Activated CD4-positive, alpha-beta memory T cell treated with anti-CD3 and anti-CD28 coated beads for 36 hours (primary cell): ENCODE results near the gene WARS2. TPM values are rescaled to one million over a fixed set of nuclear protein-coding genes. Genes with fewer than 3 reads are reported as not detected.

Source experiments
- CTCF ChIA-PET: fragments of 350-600 bp; sonication (Branson Sonifier 250); formaldehyde crosslinking; loops from one replicate; lab custom pipeline; 2021; ENCODE audit warnings: antibody characterized with exemption, inconsistent platforms; lab: Charles Lee
- POLR2A ChIA-PET: fragments of 350-600 bp; sonication (Branson Sonifier 250); formaldehyde crosslinking; loops from one replicate; lab custom pipeline; 2021; ENCODE audit warnings: antibody characterized with exemption; lab: Charles Lee
- DNase-seq: peaks from one replicate; pipeline ENCODE4 v3.0.0-alpha.2; 2020
- H3K27ac Mint-ChIP-seq: one replicate; pipeline ENCODE4 v1.8.0; 2021; ENCODE audit warnings: mixed read lengths
- H3K27me3 Mint-ChIP-seq: one replicate; pipeline ENCODE4 v1.8.0; 2021; ENCODE audit warnings: mixed read lengths
- H3K36me3 Mint-ChIP-seq: one replicate; pipeline ENCODE4 v1.8.0; 2021; ENCODE audit warnings: mixed read lengths
- H3K4me1 Mint-ChIP-seq: one replicate; pipeline ENCODE4 v1.8.0; 2021; ENCODE audit warnings: low read depth, mixed read lengths
- H3K4me3 Mint-ChIP-seq: one replicate; pipeline ENCODE4 v1.8.0; 2021; ENCODE audit warnings: mild to moderate bottlenecking, mixed read lengths
- H3K9me3 Mint-ChIP-seq: one replicate; pipeline ENCODE4 v1.8.0; 2021; ENCODE audit warnings: mixed read lengths
- intact Hi-C: fragments of 100-400 bp; cut with micrococcal nuclease; formaldehyde crosslinking; loops from one replicate; pipeline ENCODE4 v1.15.1; 2023
- total RNA-seq, 2 experiments: library from RNA; stranded (reverse); gene quantifications; one replicate each; pipeline ENCODE4 v1.2.3, GENCODE V29; 2021

The WARS2 gene
- total RNA-seq, 2 experiments from 2014 or later: 16.7 to 18.2 TPM

GRCh38 chr1:118984086-118984721, 156.2 kb downstream of the WARS2 start:
- ChIA-PET POLR2A (no interaction called here), CTCF (interaction anchor here (1.1 kb wide), 1 partner anchor 11 kb away, joined by 4 read pairs; no protein-coding TSS in a partner anchor)
- no peak overlapping the region for H3K27ac Mint-ChIP-seq
- intact Hi-C loops: loop anchor here (2.0 kb wide), 1 partner anchor 17 kb away; no protein-coding TSS in a partner anchor
- peaks cover 80% of the 10 kb centered on the region for H3K27me3 Mint-ChIP-seq
- peaks cover 3% of the 10 kb centered on the region for H3K9me3 Mint-ChIP-seq
- H3K4me1 Mint-ChIP-seq: peaks cover 26% of the 10 kb centered on the region
- H3K4me3 Mint-ChIP-seq: no peak overlapping the region
- no peak for DNase-seq
- H3K36me3 Mint-ChIP-seq: peaks cover 38% of the 10 kb centered on the region

GRCh38 chr1:118983558-118984041, 156.9 kb downstream of the WARS2 start:
- H3K9me3 Mint-ChIP-seq: peaks cover 3% of the 10 kb centered on the region
- DNase-seq: no peak
- no peak overlapping the region for H3K4me3 Mint-ChIP-seq
- POLR2A ChIA-PET: no interaction called here
- no peak overlapping the region for H3K27ac Mint-ChIP-seq
- H3K36me3 Mint-ChIP-seq: peaks cover 38% of the 10 kb centered on the region
- intact Hi-C loops: loop anchor here (2.0 kb wide), 2 partner anchors 17 to 23 kb away; no protein-coding TSS in a partner anchor
- peaks cover 26% of the 10 kb centered on the region for H3K4me1 Mint-ChIP-seq
- CTCF ChIA-PET: interaction anchor here (1.1 kb wide), 1 partner anchor 12 kb away, joined by 4 read pairs; no protein-coding TSS in a partner anchor
- peaks cover 79% of the 10 kb centered on the region for H3K27me3 Mint-ChIP-seq

- Mint-ChIP-seq H3K27ac (no peak overlapping the region), H3K9me3 (peaks cover 3% of the 10 kb centered on the region), H3K4me1 (peaks cover 26% of the 10 kb centered on the region), H3K36me3 (peaks cover 37% of the 10 kb centered on the region), H3K4me3 (no peak overlapping the region), H3K27me3 (peaks cover 81% of the 10 kb centered on the region)
- intact Hi-C loops: loop anchor here (2.0 kb wide), 1 partner anchor 24 kb away; no protein-coding TSS in a partner anchor
- POLR2A ChIA-PET: no interaction called here
- DNase-seq: no peak
- CTCF ChIA-PET: no interaction called here
Observed at GRCh38 chr1:118982821-118983557, 157.5 kb downstream of the WARS2 start.

GRCh38 chr1:118982266-118982665, 158.2 kb downstream of the WARS2 start:
- Mint-ChIP-seq H3K4me3 (no peak overlapping the region), H3K9me3 (peaks cover 3% of the 10 kb centered on the region), H3K4me1 (peaks cover 26% of the 10 kb centered on the region), H3K27ac (no peak overlapping the region), H3K27me3 (peaks cover 84% of the 10 kb centered on the region), H3K36me3 (peaks cover 37% of the 10 kb centered on the region)
- ChIA-PET POLR2A (no interaction called here), CTCF (no interaction called here)
- intact Hi-C loops: loop anchor here (2.0 kb wide), 1 partner anchor 25 kb away; no protein-coding TSS in a partner anchor
- DNase-seq: no peak

- H3K4me3 Mint-ChIP-seq: no peak overlapping the region
- POLR2A ChIA-PET: no interaction called here
- H3K27ac Mint-ChIP-seq: no peak overlapping the region
- CTCF ChIA-PET: no interaction called here
- intact Hi-C loops: no loop called here
- H3K36me3 Mint-ChIP-seq: peaks cover 31% of the 10 kb centered on the region
- DNase-seq: no peak
- peaks cover 21% of the 10 kb centered on the region for H3K4me1 Mint-ChIP-seq
- H3K9me3 Mint-ChIP-seq: peaks cover 3% of the 10 kb centered on the region
- peaks cover 77% of the 10 kb centered on the region for H3K27me3 Mint-ChIP-seq
Observed at GRCh38 chr1:118981436-118981835, 159.0 kb downstream of the WARS2 start.

Other genes with a start within 250 kb of the WARS2 start
- gene TBX15, start 152.3 kb downstream of the WARS2 start, total RNA-seq: not detected
- gene HAO2, start 228.1 kb upstream of the WARS2 start, total RNA-seq: not detected